Lower leg skin (tissue), 3 donors: ENCODE results near the gene NEGR1.

Source experiments
- POLR2A ChIP-seq, 2 donors: fragments of 450-650 bp; IDR thresholded peaks; one replicate each; pipeline ENCODE4 v1.6.1; 2016 to 2017; ENCODE audit warnings: antibody characterized with exemption in 2 of 2, mild to moderate bottlenecking in 1 of 2, moderate library complexity in 1 of 2
- TF ChIP-seq, protein P1 (sequence below), 3 donors: fragments of 450-650 bp; IDR thresholded peaks; one replicate each; pipeline ENCODE4 v1.5.1; 2016; ENCODE audit warnings: antibody characterized with exemption in 3 of 3, mild to moderate bottlenecking in 3 of 3, moderate library complexity in 2 of 3

DNA sequence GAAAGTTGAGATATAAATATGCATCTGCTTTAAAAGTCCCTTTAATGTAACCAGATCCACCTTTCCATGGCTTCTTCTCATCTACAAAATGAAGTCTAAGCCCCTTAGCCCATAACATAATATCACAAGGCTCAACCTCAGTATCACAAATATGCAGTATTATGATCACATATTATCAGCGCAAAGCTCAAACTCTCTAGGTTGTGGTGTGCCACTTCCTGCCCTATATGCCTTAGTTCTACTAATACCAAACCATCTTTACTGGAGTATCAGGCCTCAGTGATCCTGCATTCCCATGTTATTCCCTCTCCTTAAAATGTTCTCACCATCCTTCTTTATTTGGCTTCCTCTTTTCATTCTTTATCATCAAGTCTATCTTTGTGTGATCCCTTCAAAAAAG is 301.8 kb downstream of the NEGR1 start:
- no peak for TF ChIP-seq POLR2A (IDR thresholded peaks at IDR 0.05)
- TF ChIP-seq, protein P1, sequence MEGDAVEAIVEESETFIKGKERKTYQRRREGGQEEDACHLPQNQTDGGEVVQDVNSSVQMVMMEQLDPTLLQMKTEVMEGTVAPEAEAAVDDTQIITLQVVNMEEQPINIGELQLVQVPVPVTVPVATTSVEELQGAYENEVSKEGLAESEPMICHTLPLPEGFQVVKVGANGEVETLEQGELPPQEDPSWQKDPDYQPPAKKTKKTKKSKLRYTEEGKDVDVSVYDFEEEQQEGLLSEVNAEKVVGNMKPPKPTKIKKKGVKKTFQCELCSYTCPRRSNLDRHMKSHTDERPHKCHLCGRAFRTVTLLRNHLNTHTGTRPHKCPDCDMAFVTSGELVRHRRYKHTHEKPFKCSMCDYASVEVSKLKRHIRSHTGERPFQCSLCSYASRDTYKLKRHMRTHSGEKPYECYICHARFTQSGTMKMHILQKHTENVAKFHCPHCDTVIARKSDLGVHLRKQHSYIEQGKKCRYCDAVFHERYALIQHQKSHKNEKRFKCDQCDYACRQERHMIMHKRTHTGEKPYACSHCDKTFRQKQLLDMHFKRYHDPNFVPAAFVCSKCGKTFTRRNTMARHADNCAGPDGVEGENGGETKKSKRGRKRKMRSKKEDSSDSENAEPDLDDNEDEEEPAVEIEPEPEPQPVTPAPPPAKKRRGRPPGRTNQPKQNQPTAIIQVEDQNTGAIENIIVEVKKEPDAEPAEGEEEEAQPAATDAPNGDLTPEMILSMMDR (IDR thresholded peaks at IDR 0.05) = no peak
